Upper lobe of right lung (tissue), 1 donor: Measurements from ENCODE around the gene RNF220. TPM values are rescaled to one million over a fixed set of nuclear protein-coding genes. Genes with fewer than 3 reads are reported as not detected.

ENCODE experiments used
- ATAC-seq: fragments of 200-7000 bp; cut with Tn5 transposase; one replicate; pipeline ENCODE4 v1.9.1; 2020; ENCODE audit warnings: mild to moderate bottlenecking, moderate library complexity
- DNase-seq: peaks from one replicate; pipeline ENCODE4 v3.0.0-alpha.2; 2020
- H3K27ac ChIP-seq: fragments of 200-600 bp; one replicate; pipeline ENCODE4 v1.8.0; 2022
- H3K27me3 ChIP-seq: fragments of 200-600 bp; one replicate; pipeline ENCODE4 v1.8.0; 2022; ENCODE audit warnings: mild to moderate bottlenecking
- H3K36me3 ChIP-seq: fragments of 200-600 bp; one replicate; pipeline ENCODE4 v1.8.0; 2022
- H3K4me1 ChIP-seq: fragments of 200-600 bp; one replicate; pipeline ENCODE4 v1.8.0; 2022
- H3K4me3 ChIP-seq: fragments of 200-600 bp; one replicate; pipeline ENCODE4 v1.8.0; 2022; ENCODE audit warnings: mild to moderate bottlenecking
- H3K9me3 ChIP-seq: fragments of 200-600 bp; one replicate; pipeline ENCODE4 v1.8.0; 2022
- intact Hi-C: fragments of 100-400 bp; cut with DNase I; formaldehyde crosslinking; loops from one replicate; pipeline ENCODE4 v1.11.0; 2022
- total RNA-seq: library from RNA; stranded (reverse); fragmentation: NEBNext Ultra II Directional; extraction: Animal tissue kit (Norgen Biotek cat#: 25700); gene quantifications from one replicate; pipeline ENCODE4 v1.2.1, GENCODE V29; 2021
- TF ChIP-seq, protein P1 (sequence below): fragments of 200-600 bp; IDR thresholded peaks from one replicate; pipeline ENCODE4 v1.8.0; 2022; ENCODE audit warnings: antibody characterized with exemption
- donor health status: DM: no; HTN: yes; CAD: no; lungs with severe emphysema.

RNF220 gene
- total RNA-seq, 1 donor from 2014 or later: 72.6 TPM

- Histone ChIP-seq H3K27ac (no peak overlapping the region), H3K4me3 (no peak overlapping the region), H3K27me3 (no peaks in the 10 kb centered on the region), H3K4me1 (no peaks in the 10 kb centered on the region), H3K36me3 (peaks cover 97% of the 10 kb centered on the region), H3K9me3 (no peaks in the 10 kb centered on the region)
- DNase-seq (no peak), ATAC-seq (no peak)
- TF ChIP-seq, protein P1, sequence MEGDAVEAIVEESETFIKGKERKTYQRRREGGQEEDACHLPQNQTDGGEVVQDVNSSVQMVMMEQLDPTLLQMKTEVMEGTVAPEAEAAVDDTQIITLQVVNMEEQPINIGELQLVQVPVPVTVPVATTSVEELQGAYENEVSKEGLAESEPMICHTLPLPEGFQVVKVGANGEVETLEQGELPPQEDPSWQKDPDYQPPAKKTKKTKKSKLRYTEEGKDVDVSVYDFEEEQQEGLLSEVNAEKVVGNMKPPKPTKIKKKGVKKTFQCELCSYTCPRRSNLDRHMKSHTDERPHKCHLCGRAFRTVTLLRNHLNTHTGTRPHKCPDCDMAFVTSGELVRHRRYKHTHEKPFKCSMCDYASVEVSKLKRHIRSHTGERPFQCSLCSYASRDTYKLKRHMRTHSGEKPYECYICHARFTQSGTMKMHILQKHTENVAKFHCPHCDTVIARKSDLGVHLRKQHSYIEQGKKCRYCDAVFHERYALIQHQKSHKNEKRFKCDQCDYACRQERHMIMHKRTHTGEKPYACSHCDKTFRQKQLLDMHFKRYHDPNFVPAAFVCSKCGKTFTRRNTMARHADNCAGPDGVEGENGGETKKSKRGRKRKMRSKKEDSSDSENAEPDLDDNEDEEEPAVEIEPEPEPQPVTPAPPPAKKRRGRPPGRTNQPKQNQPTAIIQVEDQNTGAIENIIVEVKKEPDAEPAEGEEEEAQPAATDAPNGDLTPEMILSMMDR: no peak
- intact Hi-C loops: no loop called here
Observed at GRCh38 chr1:44643721-44644334, 238.8 kb downstream of the RNF220 start.

DNA sequence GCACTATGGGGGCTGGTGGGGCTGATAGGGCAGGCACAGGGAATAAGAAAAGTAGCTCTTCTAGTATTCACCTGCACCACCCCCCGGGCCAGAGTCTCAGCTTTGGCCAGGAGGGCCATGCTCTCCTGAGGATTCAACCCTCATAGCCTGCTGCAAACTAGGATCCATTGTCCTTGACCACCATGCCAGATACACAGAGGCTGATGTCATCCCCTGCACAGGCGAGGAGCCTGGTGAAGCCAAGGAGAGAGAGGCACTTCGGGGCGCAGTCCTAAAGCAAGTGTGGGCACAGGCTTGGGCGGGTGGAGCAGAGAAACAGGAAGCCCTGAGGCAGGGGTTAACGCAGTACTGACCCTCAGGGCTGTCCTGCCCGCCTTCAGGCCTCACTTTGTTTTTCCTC is 239.8 kb downstream of the RNF220 start:
- intact Hi-C loops: no loop called here
- ATAC-seq (no peak), DNase-seq (no peak)
- Histone ChIP-seq H3K9me3 (no peaks in the 10 kb centered on the region), H3K4me1 (no peaks in the 10 kb centered on the region), H3K27me3 (no peaks in the 10 kb centered on the region), H3K4me3 (no peak overlapping the region), H3K27ac (no peak overlapping the region), H3K36me3 (peaks cover 97% of the 10 kb centered on the region)
- TF ChIP-seq, protein P1: no peak

- no peak for DNase-seq
- Histone ChIP-seq H3K27ac (peak overlapping the region; percentile 11), H3K27me3 (no peaks in the 10 kb centered on the region), H3K9me3 (no peaks in the 10 kb centered on the region), H3K4me3 (no peak overlapping the region), H3K36me3 (peaks cover 97% of the 10 kb centered on the region), H3K4me1 (no peaks in the 10 kb centered on the region)
- ATAC-seq: peak; percentile 29
- intact Hi-C loops: no loop called here
- TF ChIP-seq, protein P1: no peak
Observed at GRCh38 chr1:44645476-44646244, 240.6 kb downstream of the RNF220 start.

DNA sequence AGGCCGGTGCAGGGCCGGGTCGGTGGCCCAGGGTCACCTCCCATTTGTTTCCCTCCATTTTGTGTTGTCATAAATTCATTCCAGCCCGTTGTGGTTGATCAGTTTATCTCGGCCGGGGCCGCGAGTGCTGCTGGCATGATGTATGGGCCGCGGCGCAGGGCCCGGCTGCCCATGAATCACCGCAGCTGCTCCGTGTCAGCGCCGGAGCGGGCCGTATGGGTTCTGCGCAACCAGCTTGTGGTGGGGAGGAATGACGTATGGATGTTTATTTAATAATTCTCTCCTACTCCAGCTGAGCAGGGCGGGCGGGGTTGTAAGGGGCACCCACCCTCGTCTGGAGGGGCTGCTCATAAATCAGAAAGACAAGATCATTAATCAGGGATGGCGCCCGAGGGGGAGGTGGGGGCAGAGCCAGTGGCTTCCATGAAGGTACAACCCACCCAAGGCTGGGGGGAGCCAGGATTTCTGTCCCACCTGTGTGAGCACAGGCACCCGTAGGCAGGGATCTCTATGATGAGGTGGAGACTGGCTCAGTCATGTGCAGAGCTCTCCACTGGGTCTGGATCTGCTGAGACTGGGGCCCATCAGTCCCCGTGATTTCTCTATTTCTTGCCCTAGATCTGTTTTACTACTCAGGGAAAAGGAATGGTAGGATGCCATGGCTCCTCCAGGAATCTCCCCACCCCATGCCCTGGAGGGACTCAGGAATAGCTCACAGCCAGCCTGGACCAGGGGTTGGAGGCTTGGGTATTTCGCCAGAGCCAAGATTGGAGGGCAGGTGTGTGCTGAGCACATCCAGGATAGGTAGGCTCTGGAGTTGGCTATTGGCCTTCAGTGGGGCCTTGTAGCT is 241.4 kb downstream of the RNF220 start:
- intact Hi-C loops: no loop called here
- Histone ChIP-seq H3K4me3 (no peak overlapping the region), H3K36me3 (peaks cover 96% of the 10 kb centered on the region), H3K9me3 (no peaks in the 10 kb centered on the region), H3K27me3 (no peaks in the 10 kb centered on the region), H3K27ac (peak overlapping the region; percentile 11), H3K4me1 (no peaks in the 10 kb centered on the region)
- no peak for DNase-seq
- TF ChIP-seq, protein P1: no peak
- no peak for ATAC-seq

DNA sequence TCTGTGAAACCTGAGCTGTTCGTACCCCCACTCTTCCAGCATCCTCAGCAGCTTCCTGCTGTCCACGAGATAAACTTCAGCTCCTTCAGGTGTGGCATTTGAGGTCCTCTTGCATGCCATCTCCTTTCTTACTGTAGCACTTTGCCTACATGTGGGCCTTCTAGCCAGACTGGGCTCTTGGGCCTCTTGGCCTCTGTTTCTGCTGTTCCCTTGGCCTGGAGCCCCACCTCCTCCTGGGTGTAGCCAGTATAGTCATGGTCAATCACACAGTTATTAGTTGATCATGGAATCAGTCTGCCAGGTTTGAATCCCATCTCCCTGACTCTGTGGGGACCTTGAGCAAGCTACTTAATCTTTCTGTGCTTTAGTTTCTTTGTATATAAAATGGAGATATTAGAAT is 242.8 kb downstream of the RNF220 start:
- Histone ChIP-seq H3K27me3 (no peaks in the 10 kb centered on the region), H3K4me3 (no peak overlapping the region), H3K4me1 (no peaks in the 10 kb centered on the region), H3K27ac (no peak overlapping the region), H3K9me3 (no peaks in the 10 kb centered on the region), H3K36me3 (peaks cover 87% of the 10 kb centered on the region)
- intact Hi-C loops: no loop called here
- no peak for DNase-seq
- ATAC-seq: no peak
- TF ChIP-seq, protein P1: no peak
